GM18508 (cell line): Measurements from ENCODE around the gene OTOP3.
"Not testable (repeated sequence)": the region's sequence is repeated elsewhere in the genome, so short reads cannot be mapped to it uniquely, and the experiment has no call there.

ENCODE experiments used
- ATAC-seq: cut with Tn5 transposase; IDR thresholded peaks from one replicate; pipeline ENCODE4 v1.9.1; 2021; ENCODE audit warnings: moderate number of reproducible peaks; ENCODE audit not compliant: insufficient read depth, unreplicated experiment

Gene OTOP3

GRCh38 chr17:74959826-74960515 is 24.3 kb downstream of the OTOP3 start:
- no peak for ATAC-seq

- ATAC-seq: no peak
Observed at GRCh38 chr17:74960570-74961342, 25.1 kb downstream of the OTOP3 start.

- ATAC-seq: no peak
Observed at GRCh38 chr17:74961657-74962350, 26.1 kb downstream of the OTOP3 start.

- no peak for ATAC-seq
Observed at GRCh38 chr17:74962622-74963394, 27.1 kb downstream of the OTOP3 start.

GRCh38 chr17:74963656-74964055 is 28.0 kb downstream of the OTOP3 start:
- no peak for ATAC-seq

GRCh38 chr17:74964246-74964761 is 28.6 kb downstream of the OTOP3 start:
- no peak for ATAC-seq

- ATAC-seq: no peak
Observed at GRCh38 chr17:74964988-74965622, 29.4 kb downstream of the OTOP3 start.

- ATAC-seq: no peak
Observed at GRCh38 chr17:74968361-74968780, 32.7 kb downstream of the OTOP3 start.

- ATAC-seq: not testable (repeated sequence)
Observed at GRCh38 chr17:74969501-74969900, 33.8 kb downstream of the OTOP3 start.

- ATAC-seq: no peak
Observed at GRCh38 chr17:74970395-74970794, 34.7 kb downstream of the OTOP3 start.

GRCh38 chr17:74971069-74971841 is 35.6 kb downstream of the OTOP3 start:
- ATAC-seq: no peak

GRCh38 chr17:74971842-74972106 is 36.1 kb downstream of the OTOP3 start:
- no peak for ATAC-seq

- no peak for ATAC-seq
Observed at GRCh38 chr17:74972107-74972972, 36.6 kb downstream of the OTOP3 start, which contains the start of gene HID1. HID1 (minus strand) TSS chr17:74972759; CDS start chr17:74972656, 103 bp downstream.

- ATAC-seq: no peak
Observed at GRCh38 chr17:74972973-74973328, 37.3 kb downstream of the OTOP3 start.

GRCh38 chr17:74975943-74976342 is 40.2 kb downstream of the OTOP3 start:
- ATAC-seq: no peak

- ATAC-seq: no peak
Observed at GRCh38 chr17:74977802-74978201, 42.1 kb downstream of the OTOP3 start.

GRCh38 chr17:74978240-74978639 is 42.5 kb downstream of the OTOP3 start:
- no peak for ATAC-seq

- ATAC-seq: no peak
Observed at GRCh38 chr17:74979408-74980146, 43.9 kb downstream of the OTOP3 start.
